Measurements from ENCODE around the gene GLB1L.

- no peak for TF ChIP-seq EZH2 (IDR thresholded peaks at IDR 0.05; ENCODE audit: insufficient read depth, poor library complexity, severe bottlenecking)
- no peak for TF ChIP-seq EZH2phosphoT487 (IDR thresholded peaks at IDR 0.05; ENCODE audit: insufficient read depth, low read depth)
Observed at GRCh38 chr2:219266232-219266631, 21.0 kb upstream of the GLB1L start.
